ENCODE measurements around the gene COL6A3.
"Not testable (repeated sequence)": the region's sequence is repeated elsewhere in the genome, so short reads cannot be mapped to it uniquely, and the experiment has no call there.

COL6A3 gene

DNA sequence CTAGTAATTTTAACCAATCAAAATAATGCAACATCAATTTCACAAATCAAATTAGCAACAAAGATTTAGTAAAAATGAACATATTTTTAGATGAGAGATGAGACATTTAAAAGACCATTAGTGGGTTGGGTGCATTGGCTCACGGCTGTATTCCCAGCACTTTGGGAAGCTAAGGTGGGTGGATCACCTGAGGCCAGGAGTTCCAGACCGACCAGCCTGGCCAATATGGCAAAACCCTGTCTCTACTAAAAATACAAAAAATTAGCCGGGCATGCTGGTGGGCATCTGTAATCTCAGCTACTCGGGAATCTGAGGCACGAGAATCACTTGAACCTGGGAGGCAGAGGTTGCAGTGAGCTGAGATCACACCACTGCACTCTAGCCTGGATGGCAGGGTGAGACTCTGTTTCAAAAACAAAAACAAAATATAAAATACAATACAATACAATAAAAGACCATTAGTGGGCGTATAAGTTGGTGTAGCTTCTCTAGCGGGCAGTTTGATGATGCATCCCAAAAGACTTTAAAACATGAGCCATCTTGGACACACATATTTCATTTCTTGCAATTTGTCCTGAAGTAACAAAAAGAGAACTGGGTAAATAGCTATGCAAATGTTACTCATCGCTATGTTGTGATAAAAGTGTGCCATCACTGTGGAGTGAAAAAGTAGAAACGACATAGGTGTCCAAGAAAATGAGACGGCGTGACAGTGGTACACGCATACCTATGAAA lies 101.8 kb downstream of the COL6A3 start:
- no peak for DNase-seq

DNA sequence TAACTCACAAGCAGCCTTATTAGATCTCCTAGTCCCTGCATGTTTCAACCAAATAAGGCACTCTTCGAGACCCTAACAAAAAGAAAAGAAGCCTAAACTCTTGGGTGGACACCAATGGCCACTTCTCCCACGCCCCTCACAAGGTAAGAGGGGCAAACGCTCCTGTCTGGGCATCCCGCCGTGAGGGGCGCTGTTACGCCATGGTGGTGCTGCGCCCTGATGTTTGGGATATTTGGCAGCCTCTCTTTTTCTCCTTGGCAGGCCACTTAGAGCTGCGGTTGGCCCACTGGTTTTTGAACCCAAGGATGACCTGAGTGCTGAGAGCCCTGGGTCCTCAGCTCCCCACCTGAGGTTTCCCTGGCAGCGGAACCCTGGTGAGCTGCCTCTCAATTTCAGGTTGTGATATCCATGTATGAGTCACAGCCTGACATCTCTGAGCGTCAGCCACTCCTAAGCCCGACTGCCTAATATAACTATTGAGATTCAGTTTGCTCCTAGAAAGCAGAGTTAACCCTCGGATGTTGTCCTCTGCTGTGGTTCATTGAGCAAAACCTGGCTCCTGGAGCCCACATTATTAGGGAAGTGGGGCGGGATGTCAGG lies 103.3 kb downstream of the COL6A3 start:
- DNase-seq, result no peak

GRCh38 chr2:237309416-237309815 lies 104.5 kb downstream of the COL6A3 start:
- DNase-seq, result no peak

GRCh38 chr2:237309011-237309410 lies 105.0 kb downstream of the COL6A3 start:
- no peak for DNase-seq

DNA sequence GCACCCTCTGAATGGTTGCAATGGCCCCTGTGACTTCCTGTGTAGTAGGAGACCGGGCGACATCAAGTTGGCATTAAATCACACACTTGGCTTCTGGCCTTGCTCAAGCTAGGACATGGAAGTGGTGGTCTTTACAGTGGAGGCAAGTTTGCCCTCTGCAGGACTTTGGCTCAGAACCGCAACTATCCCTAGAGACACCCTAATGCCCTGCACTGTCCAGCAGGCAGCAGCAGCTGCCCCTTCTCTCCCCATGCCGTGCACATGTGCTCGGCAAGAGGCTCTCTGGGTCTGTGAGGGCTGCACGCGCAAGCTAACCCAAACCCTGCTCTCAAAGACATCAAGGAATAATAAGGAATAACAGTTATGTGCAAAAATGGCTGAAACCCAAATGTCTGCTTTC lies 106.5 kb downstream of the COL6A3 start:
- DNase-seq, result no peak

DNA sequence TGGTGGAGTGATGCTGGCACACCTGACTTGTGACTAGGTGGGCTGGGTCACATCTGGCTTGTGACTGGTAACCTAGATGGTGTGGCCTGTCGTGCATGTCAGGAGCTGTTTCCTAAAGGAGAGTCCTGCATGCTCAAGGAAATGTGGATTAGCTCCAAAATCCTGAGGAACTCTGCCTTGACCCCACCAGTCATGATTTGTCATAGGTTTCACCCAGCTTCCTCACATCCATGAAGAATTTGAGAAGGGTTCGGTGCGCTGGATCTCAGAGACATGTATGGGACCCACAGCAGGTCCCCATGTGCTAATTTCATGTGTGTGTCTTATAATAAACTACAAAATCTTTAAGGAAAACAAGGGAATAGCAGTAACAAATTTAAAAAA lies 107.2 kb downstream of the COL6A3 start:
- DNase-seq, result no peak

DNA sequence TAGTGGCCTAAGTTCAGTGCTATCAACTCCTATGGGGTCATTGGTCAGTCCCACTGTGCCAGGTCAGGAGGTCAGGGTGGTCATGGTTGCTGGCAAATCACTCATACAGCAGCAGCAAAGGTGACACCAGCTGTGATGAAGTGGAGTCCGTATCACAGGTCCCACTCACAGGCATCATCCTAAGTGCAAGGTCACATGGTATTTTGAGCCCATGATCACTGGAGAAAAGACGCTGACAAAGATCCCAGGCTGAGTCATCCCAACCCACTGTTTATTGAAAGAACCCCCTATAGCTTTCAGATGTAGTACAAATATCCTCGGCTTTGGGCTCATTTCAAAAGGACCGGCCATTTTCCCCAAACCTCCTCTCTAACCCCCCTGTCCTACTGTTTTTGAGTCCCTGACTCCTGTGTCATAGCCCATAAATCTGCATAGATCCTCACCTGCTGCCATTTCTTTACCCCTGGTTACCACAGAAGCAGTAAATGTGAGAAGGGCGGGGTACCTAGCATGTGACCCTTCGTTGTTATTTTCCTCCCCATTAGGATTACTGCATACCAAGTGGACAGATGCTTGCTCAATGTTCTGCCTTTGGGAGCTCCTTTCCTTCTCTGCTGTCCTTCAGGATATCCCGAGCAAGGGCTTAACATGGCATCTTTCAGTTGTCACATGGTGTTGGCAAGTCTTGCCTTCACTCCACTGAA lies 107.7 kb downstream of the COL6A3 start:
- no peak for DNase-seq

- DNase-seq, result no peak
These were observed 108.4 kb downstream of the COL6A3 start for GRCh38 chr2:237305579-237305978.

DNA sequence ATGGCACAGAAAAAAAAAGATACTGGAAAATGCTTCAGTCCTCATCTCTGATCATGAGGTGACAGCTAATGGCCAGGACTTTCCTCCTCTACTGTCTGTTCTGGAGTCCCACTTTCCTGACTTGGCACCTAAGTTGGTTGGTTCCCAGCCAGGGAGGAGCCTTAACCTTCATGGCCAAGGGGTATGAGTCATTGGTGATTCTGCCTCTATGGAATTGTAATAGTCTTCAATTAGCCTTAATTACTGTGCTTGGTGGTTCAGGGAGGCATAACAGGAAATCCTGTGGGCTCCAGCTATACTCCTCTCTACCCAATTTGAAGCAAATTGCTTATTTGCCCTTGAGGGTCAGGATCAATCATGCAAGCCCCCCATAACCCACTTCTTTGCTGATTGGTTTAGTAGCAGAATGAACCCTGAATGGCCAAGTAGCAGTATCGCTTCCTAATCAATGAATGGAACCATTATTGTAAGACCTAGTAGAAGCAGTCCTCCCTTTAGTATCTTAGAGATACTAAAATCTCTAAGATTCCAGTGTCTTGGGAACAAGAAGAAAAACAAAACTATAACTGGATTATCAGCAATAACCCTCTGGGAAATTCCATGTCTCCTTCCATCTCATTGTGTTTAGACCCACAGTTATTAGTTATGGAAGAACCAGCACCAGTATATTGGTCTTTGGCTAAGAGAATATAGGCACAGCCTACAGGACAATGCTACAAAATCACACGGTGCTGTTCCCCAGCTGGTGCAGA lies 109.0 kb downstream of the COL6A3 start:
- no peak for DNase-seq

- not testable (repeated sequence) for DNase-seq
These were observed 110.7 kb downstream of the COL6A3 start for GRCh38 chr2:237303244-237303643.

GRCh38 chr2:237301595-237301994 lies 112.4 kb downstream of the COL6A3 start:
- no peak for DNase-seq

DNA sequence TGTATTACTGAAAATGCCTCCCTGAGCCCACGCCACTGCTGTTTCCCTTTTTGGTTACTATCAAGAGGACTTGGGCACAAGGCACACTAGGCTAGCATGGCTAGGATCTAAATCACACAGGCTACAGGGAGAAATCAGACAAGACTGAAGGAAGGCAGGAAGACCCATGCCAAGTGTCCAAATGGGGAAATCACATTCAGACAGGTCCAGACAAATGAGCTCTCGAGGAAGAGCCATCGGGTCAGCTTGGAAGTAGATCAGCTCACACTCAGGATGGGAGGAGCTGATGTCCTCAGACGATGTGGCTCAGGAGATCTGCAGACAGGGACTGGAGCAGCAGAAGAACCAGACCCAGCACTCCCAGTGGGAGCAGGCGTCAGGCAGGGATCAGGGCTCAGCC lies 113.2 kb downstream of the COL6A3 start:
- DNase-seq, result no peak

- DNase-seq, result no peak
These were observed 114.1 kb downstream of the COL6A3 start for GRCh38 chr2:237299906-237300305.

DNA sequence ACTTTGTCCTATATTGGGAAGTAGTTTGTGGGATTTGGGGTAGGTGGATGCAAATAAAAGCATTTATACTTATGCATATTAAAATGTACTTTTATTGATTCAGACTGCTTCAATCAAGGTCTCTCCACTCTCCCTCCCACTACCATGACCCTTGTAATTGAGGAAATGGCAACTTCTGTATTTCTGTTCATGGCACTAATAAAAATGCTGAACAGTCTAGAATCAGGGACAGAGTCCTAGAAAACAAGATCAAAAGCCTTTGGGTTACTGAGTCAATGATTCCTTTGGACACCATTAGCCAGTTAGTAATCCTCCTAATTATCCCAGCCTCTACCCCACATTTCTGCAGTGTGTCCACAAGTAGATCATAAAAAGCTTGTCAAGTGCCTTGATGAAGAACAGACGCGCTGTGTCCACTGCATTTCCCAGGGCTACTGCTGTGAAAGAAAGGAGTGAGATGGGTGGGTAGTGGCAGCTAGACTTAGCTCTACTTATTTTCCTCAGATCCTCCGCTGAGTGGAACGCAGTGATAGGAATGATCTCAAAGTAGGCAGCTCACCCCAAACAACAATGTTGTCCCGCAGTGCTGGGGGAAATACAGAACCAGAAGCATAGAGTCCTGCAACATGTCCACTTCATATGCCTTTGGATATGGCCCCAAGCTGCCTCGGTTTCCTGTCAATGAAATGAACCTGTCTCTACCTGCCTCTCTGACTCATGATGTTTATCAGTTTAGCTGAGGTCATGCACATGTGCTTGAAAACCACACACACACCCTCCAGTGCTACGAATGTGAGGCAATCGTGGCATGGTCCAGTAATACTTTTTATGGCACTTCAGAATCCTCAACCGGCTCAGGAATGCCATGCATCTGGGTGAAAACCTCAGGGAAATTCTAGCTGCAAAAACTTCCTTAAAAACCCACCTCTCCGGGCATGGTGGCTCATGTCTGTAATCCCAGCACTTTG lies 115.5 kb downstream of the COL6A3 start:
- DNase-seq, result no peak

DNA sequence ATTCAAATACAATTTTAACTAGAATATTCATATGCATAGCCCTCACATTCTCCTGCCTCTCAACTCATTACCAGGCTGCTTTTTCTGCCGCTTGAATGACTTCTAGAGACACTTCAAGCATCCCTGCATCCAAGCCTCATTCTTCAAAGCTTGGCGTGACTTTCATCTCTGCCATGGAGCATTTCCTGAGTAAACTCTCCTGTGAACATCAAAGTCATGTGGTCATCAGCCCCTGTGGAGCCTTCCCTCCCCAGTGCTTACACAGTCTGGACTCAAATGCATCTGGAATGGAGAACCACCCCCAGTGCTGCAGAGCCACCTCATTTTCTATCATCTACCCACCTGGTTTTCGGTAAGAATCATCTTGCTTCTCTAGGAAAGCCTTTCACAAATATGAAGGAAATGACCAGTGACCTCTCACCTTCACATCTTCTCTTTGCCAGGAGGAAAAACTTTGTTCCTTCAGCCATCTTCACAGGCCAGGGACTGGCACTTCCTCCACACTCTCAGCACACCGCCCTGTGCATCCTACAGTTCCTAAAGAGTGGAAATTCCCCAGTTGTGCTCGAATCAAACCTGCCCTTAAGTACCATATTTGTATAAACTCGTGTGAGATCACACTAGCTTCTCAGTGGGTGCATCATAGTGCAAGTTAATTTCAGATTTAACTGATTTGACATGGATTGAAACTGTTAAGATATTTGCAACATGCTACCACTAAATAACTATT lies 116.4 kb downstream of the COL6A3 start:
- no peak for DNase-seq

GRCh38 chr2:237296756-237297155 lies 117.2 kb downstream of the COL6A3 start:
- DNase-seq, result no peak

DNA sequence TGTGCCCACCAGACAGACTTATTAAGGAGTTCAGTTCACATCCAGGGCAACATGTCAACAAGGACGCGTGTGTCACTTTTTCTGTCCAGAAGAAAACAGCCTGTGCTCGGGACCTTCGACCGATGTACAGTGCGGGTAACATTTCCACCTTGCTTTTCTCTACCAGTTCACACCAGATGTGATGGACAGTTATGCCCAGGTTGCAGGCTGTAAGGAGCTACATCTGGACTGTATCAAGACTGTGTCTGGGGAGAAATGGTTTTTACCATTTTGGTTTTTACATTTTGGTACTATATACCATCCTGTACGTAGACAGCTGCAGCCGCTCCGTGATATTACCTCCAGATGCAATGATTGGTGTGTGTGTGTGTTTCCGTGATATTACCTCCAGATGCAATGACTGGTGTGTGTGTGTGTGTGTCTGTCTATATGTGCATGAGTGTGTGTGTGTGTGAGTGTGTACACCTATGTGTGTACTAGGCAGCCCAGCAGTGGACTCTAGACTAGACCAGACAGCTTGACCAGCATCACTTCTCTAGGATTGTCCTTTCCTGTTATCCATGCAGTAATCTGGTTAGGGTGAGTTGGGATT lies 118.0 kb downstream of the COL6A3 start:
- no peak for DNase-seq

DNA sequence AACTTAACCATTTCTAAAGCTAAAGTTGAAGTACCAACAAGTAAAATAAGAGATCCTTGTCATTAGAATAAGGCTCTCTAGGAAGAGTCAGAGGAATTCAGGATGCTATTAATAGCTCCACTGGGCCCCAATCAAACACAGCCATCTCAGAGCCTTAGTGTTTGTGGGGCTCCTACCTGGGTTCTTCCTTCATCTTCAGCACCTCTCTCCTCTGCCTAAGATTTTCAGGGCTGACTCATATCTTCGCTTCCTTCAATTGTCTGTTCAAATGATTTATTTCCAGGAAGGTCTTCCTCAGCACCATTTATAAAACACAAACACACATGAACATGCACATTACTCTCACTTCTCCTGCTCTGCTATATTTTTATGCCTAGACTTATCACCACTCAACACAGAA lies 119.5 kb downstream of the COL6A3 start:
- DNase-seq, result no peak

DNA sequence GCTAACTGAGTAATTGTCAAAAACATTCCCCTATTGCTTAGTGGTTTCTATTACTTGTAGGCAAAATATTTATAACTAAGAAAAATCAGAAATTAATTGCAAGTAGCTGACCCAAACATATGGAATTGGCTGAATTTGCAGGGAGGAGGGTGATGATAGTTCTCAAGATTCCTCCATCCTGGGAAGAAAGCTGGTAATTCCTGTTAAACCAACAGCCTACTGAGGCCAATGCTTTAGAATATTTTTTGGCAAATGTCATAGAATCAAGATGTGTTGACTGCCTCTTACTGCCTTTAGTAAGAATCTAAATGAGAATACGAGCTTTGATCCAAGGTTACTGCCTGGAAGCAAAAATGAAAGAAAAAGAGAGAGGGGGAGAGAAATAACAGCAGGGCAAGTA lies 120.0 kb downstream of the COL6A3 start:
- no peak for DNase-seq

GRCh38 chr2:237291138-237291792 lies 122.7 kb downstream of the COL6A3 start:
- peak; percentile 19 for DNase-seq

DNA sequence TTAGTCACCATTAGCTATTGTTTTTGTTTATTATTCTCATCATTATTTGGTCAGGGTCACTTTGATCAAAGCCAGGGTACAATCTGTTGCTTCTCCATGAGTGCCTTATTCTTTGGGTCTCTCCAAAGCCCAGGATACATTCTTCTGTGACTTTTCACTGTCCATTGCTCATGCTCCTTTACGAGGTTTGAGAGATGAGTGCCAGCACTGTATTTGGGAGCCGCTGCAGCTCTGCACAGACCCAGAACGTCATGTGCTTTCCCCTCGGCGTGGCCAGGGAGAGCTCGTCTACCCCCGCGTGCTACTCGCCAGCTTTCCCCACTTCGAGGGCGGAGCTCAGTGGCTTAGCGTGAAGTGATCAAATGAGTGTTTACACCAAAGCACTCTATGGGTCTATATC lies 123.7 kb downstream of the COL6A3 start:
- DNase-seq, result no peak
